ENCODE data around the gene NTRK1.

Gene NTRK1

GRCh38 chr1:156900896-156901589 is 40.4 kb downstream of the NTRK1 start:
- no peak for FAIRE-seq

GRCh38 chr1:156901590-156901900 is 40.9 kb downstream of the NTRK1 start:
- no peak for FAIRE-seq

- FAIRE-seq: no peak
Measured at GRCh38 chr1:156901966-156902915, 41.6 kb downstream of the NTRK1 start.

GRCh38 chr1:156903328-156904091 is 42.8 kb downstream of the NTRK1 start:
- no peak for FAIRE-seq

- no peak for FAIRE-seq
Measured at GRCh38 chr1:156904187-156904959, 43.7 kb downstream of the NTRK1 start.

- no peak for FAIRE-seq
Measured at GRCh38 chr1:156905176-156905575, 44.5 kb downstream of the NTRK1 start.

- no peak for FAIRE-seq
Measured at GRCh38 chr1:156905651-156906050, 45.0 kb downstream of the NTRK1 start.

- no peak for FAIRE-seq
Measured at GRCh38 chr1:156906206-156906906, 45.7 kb downstream of the NTRK1 start.

- FAIRE-seq: no peak
Measured at GRCh38 chr1:156908541-156908940, 47.9 kb downstream of the NTRK1 start.

GRCh38 chr1:156908955-156909354 is 48.3 kb downstream of the NTRK1 start:
- FAIRE-seq: no peak

GRCh38 chr1:156909671-156910070 is 49.0 kb downstream of the NTRK1 start:
- no peak for FAIRE-seq

GRCh38 chr1:156910309-156910782 is 49.7 kb downstream of the NTRK1 start:
- no peak for FAIRE-seq

- no peak for FAIRE-seq
Measured at GRCh38 chr1:156911577-156912298, 51.1 kb downstream of the NTRK1 start.

GRCh38 chr1:156912310-156912709 is 51.6 kb downstream of the NTRK1 start:
- no peak for FAIRE-seq

GRCh38 chr1:156912861-156913808 is 52.5 kb downstream of the NTRK1 start:
- FAIRE-seq: no peak

- FAIRE-seq: no peak
Measured at GRCh38 chr1:156913809-156914387, 53.2 kb downstream of the NTRK1 start.

GRCh38 chr1:156914440-156914856 is 53.8 kb downstream of the NTRK1 start:
- FAIRE-seq: no peak

- FAIRE-seq: no peak
Measured at GRCh38 chr1:156920233-156921052, 59.8 kb downstream of the NTRK1 start, which contains the start of gene LRRC71. LRRC71 (plus strand) TSS chr1:156920632; CDS start chr1:156920804, 172 bp downstream.

All from TTC549 (cell line).